Sigmoid colon (tissue), 7 donors: ENCODE measurements around the gene SLC51A. TPM values are rescaled to one million over a fixed set of nuclear protein-coding genes. Genes with fewer than 3 reads are reported as not detected.
"Not testable (repeated sequence)": the region's sequence is repeated elsewhere in the genome, so short reads cannot be mapped to it uniquely, and the experiment has no call there.

Source experiments
- DNase-seq: peaks from one replicate; pipeline ENCODE4 v3.0.0-alpha.2; 2019
- H3K27ac ChIP-seq, 4 donors: fragments of 200-600 bp; sonication (generic); one replicate each; pipeline ENCODE4 v1.5.1; 2016 to 2019; ENCODE audit warnings: mild to moderate bottlenecking in 1 of 4
- H3K27me3 ChIP-seq, 3 donors: fragments of 200-600 bp; sonication (generic); one replicate each; pipeline ENCODE4 v1.5.1; 2019; ENCODE audit warnings: mild to moderate bottlenecking in 1 of 3
- H3K36me3 ChIP-seq, 4 donors: fragments of 200-600 bp; sonication (generic); one replicate each; pipeline ENCODE4 v1.5.1; 2016 to 2019
- H3K4me1 ChIP-seq, 4 donors: fragments of 200-600 bp; sonication (generic); one replicate each; pipeline ENCODE4 v1.5.1; 2017 to 2019
- H3K4me3 ChIP-seq, 4 donors: fragments of 200-600 bp; sonication (generic); one replicate each; pipeline ENCODE4 v1.5.1; 2017 to 2019; ENCODE audit warnings: mild to moderate bottlenecking in 2 of 4, moderate library complexity in 1 of 4
- H3K9me3 ChIP-seq, 4 donors: fragments of 200-600 bp in 3 of 4; sonication (generic) in 3 of 4; one replicate each; pipeline versions ENCODE4 v1.5.1 to v1.6.1; 2013 to 2019
- CTCF ChIP-seq, 4 experiments: fragments of 450-650 bp in 3 of 4; fragments of 200-600 bp in 1 of 4; IDR thresholded peaks; one replicate each; pipeline ENCODE4 v1.5.1; 2016 to 2019; ENCODE audit warnings: antibody characterized with exemption in 4 of 4, mild to moderate bottlenecking in 3 of 4, moderate library complexity in 2 of 4
- EP300 ChIP-seq, 4 donors: sonication (generic); formaldehyde crosslinking; IDR thresholded peaks; one replicate each; pipeline ENCODE4 v1.6.1; 2017; ENCODE audit warnings: antibody characterized with exemption in 4 of 4
- POLR2A ChIP-seq, 2 donors: fragments of 450-650 bp; IDR thresholded peaks; one replicate each; pipeline ENCODE4 v1.6.1; 2016; ENCODE audit warnings: antibody characterized with exemption in 2 of 2, mild to moderate bottlenecking in 2 of 2, moderate library complexity in 2 of 2
- POLR2AphosphoS5 ChIP-seq, 4 donors: sonication (generic); formaldehyde crosslinking; IDR thresholded peaks; one replicate each; pipeline ENCODE4 v1.6.1; 2017; ENCODE audit warnings: antibody characterized with exemption in 4 of 4
- WGBS, 2 donors: extraction: QIAGEN DNeasy Blood & Tissue Kit; methylation state at CpG; one replicate each; pipeline ENCODE4 v1.1.7; 2013; 5-methylcytosine and 5-hydroxymethylcytosine counted together
- intact Hi-C: fragments of 100-400 bp; cut with DNase I; formaldehyde crosslinking; loops from one replicate; pipeline ENCODE4 v1.15.1; 2023
- polyA plus RNA-seq, 3 donors: library from polyadenylated mRNA; stranded (reverse); fragments of 200-250 nt; gene quantifications; one replicate each; pipeline ENCODE4 v1.2.3, GENCODE V29; 2013
- total RNA-seq, 4 donors: library from RNA; depleted of rRNA; stranded (reverse); fragments of >200 nt; gene quantifications; one replicate each; pipeline ENCODE4 v1.1.0, GENCODE V29; 2016
- donor health status: healthy with polysubstance abuse.
- donor health status: Bipolar disorder and iron deficiency.
- donor health status: healthy.

Gene SLC51A
- total and polyA plus RNA-seq, 7 donors: 7.8 to 22.7 (median 11.1) TPM; not detected in 4

GRCh38 chr3:196197524-196197923 lies 18.8 kb upstream of the SLC51A start:
- TF ChIP-seq POLR2AphosphoS5 (IDR thresholded peaks at IDR 0.05): no peak
- TF ChIP-seq EP300 (IDR thresholded peaks at IDR 0.05): no peak
- TF ChIP-seq POLR2A (IDR thresholded peaks at IDR 0.05): no peak
- TF ChIP-seq CTCF (IDR thresholded peaks at IDR 0.05): no peak
- Histone ChIP-seq H3K4me3 (no peak overlapping the region), H3K27ac (no peak overlapping the region), H3K27me3 (no peaks in the 10 kb centered on the region), H3K4me1 (peaks cover 0 to 10% (median 6%) of the 10 kb centered on the region in 4 donors), H3K9me3 (no peaks in the 10 kb centered on the region), H3K36me3 (no peaks in the 10 kb centered on the region)
- no peak for DNase-seq
- WGBS, 2 donors: 87 to 88% methylated on average over 17 of the region's 17 CpGs
- intact Hi-C loops: no loop called here

GRCh38 chr3:196198081-196198675 lies 18.2 kb upstream of the SLC51A start:
- no peaks in the 10 kb centered on the region for H3K27me3 ChIP-seq
- H3K27ac ChIP-seq: no peak overlapping the region
- H3K9me3 ChIP-seq: no peaks in the 10 kb centered on the region
- TF ChIP-seq EP300 (IDR thresholded peaks at IDR 0.05) (no peak), POLR2AphosphoS5 (IDR thresholded peaks at IDR 0.05) (no peak), CTCF (IDR thresholded peaks at IDR 0.05) (no peak), POLR2A (IDR thresholded peaks at IDR 0.05) (no peak)
- WGBS, 2 donors: 90 to 92% methylated on average over 15 of the region's 15 CpGs
- intact Hi-C loops: no loop called here
- no peaks in the 10 kb centered on the region for H3K36me3 ChIP-seq
- DNase-seq: no peak
- peaks cover 0 to 15% (median 10%) of the 10 kb centered on the region in 4 donors for H3K4me1 ChIP-seq
- H3K4me3 ChIP-seq: no peak overlapping the region

- Histone ChIP-seq H3K4me3 (no peak overlapping the region), H3K27me3 (no peaks in the 10 kb centered on the region), H3K4me1 (peaks cover 0 to 15% (median 10%) of the 10 kb centered on the region in 4 donors), H3K27ac (no peak overlapping the region), H3K9me3 (no peaks in the 10 kb centered on the region), H3K36me3 (no peaks in the 10 kb centered on the region)
- DNase-seq: no peak
- WGBS, 2 donors: 73 to 88% methylated on average over 19 of the region's 19 CpGs
- TF ChIP-seq EP300 (IDR thresholded peaks at IDR 0.05): no peak
- intact Hi-C loops: no loop called here
Observed at GRCh38 chr3:196198771-196199753, 17.3 kb upstream of the SLC51A start.

- Histone ChIP-seq H3K27me3 (peaks cover 0 to 7% (median 0%) of the 10 kb centered on the region in 3 donors), H3K9me3 (no peaks in the 10 kb centered on the region), H3K4me1 (peaks cover 0 to 20% (median 15%) of the 10 kb centered on the region in 4 donors), H3K36me3 (no peaks in the 10 kb centered on the region), H3K27ac (peak overlapping the region in 3 of 4 donors; percentile 30 to 60 (median 39)), H3K4me3 (peak overlapping the region in 3 of 4 donors; percentile 14 to 25 (median 19))
- TF ChIP-seq POLR2AphosphoS5 (IDR thresholded peaks at IDR 0.05) (no peak), EP300 (IDR thresholded peaks at IDR 0.05) (no peak), CTCF (IDR thresholded peaks at IDR 0.05) (no peak), POLR2A (IDR thresholded peaks at IDR 0.05) (no peak)
- WGBS, 2 donors: 49 to 51% methylated on average over 21 of the region's 21 CpGs
- intact Hi-C loops: no loop called here
- peak; percentile 85 for DNase-seq
Observed at GRCh38 chr3:196202516-196202970, 13.8 kb upstream of the SLC51A start.

- TF ChIP-seq CTCF (IDR thresholded peaks at IDR 0.05) (no peak), POLR2AphosphoS5 (IDR thresholded peaks at IDR 0.05) (no peak), EP300 (IDR thresholded peaks at IDR 0.05) (no peak), POLR2A (IDR thresholded peaks at IDR 0.05) (no peak)
- no peaks in the 10 kb centered on the region for H3K36me3 ChIP-seq
- H3K27me3 ChIP-seq: peaks cover 0 to 14% (median 6%) of the 10 kb centered on the region in 3 donors
- H3K9me3 ChIP-seq: no peaks in the 10 kb centered on the region
- DNase-seq: no peak
- H3K4me3 ChIP-seq: no peak overlapping the region
- intact Hi-C loops: no loop called here
- no peak overlapping the region for H3K27ac ChIP-seq
- peaks cover 0 to 24% (median 17%) of the 10 kb centered on the region in 4 donors for H3K4me1 ChIP-seq
- 80 to 82% methylated on average over 3 of the region's 3 CpGs for WGBS, 2 donors
Observed at GRCh38 chr3:196203846-196204245, 12.5 kb upstream of the SLC51A start.

- intact Hi-C loops, H3K4me3 ChIP-seq, H3K36me3 ChIP-seq, H3K27ac ChIP-seq, H3K9me3 ChIP-seq, DNase-seq: not testable (repeated sequence)
- peaks cover 0 to 14% (median 6%) of the 10 kb centered on the region in 3 donors for H3K27me3 ChIP-seq
- H3K4me1 ChIP-seq: peaks cover 0 to 24% (median 17%) of the 10 kb centered on the region in 4 donors
- 76 to 87% methylated on average over 9 of the region's 9 CpGs for WGBS, 2 donors
Observed at GRCh38 chr3:196205442-196206205, 10.7 kb upstream of the SLC51A start.
